Left cardiac atrium (tissue), 4 donors: Measurements from ENCODE around the gene ZFP62. TPM values are rescaled to one million over a fixed set of nuclear protein-coding genes. Genes with fewer than 3 reads are reported as not detected.
"Not testable (repeated sequence)": the region's sequence is repeated elsewhere in the genome, so short reads cannot be mapped to it uniquely, and the experiment has no call there.

Source experiments
- ATAC-seq, 2 donors: fragments of 200-7000 bp; cut with Tn5 transposase; one replicate each; pipeline ENCODE4 v1.9.1; 2020; ENCODE audit warnings: mild to moderate bottlenecking in 2 of 2, moderate library complexity in 2 of 2
- DNase-seq: peaks from one replicate; pipeline ENCODE4 v3.0.0-alpha.2; 2020
- intact Hi-C, 2 donors: fragments of 100-400 bp; cut with DNase I; formaldehyde crosslinking; loops; one replicate each; pipeline versions ENCODE4 v1.14.1 to v1.15.1; 2022 to 2023
- long read RNA-seq: library from polyadenylated mRNA; unstranded; transcript quantifications from one replicate; pipeline ENCODE4 v2.0.0, GENCODE V29; 2021
- total RNA-seq, 2 donors: library from RNA; stranded (reverse); fragmentation: NEBNext Ultra II Directional; extraction: Animal tissue kit (Norgen Biotek cat#: 25700); gene quantifications; one replicate each; pipeline ENCODE4 v1.2.1, GENCODE V29; 2021
- donor health status: DM: no; HTN: yes; CAD: no.
- donor health status: DM: no; HTN: yes; CAD: no; lungs with severe emphysema.
- donor health status: DM: yes; HTN: yes; CAD: no.
- donor health status: Dilated cardiomyopathy.

The ZFP62 gene
- 10 to 100 TPM; 14.4 to 16.8 TPM for total RNA-seq
- long read RNA-seq, full-length matches to known transcripts, result 7 of 14 reads
- long read RNA-seq, partial matches to known transcripts, result 0 of 14 reads
- long read RNA-seq, other reads (novel, unspliced or antisense), result 7 of 14 reads

- intact Hi-C loops, result loop anchor here (5.0 to 10.0 kb wide), 2 partner anchors 74 to 76 kb away; no protein-coding TSS in a partner anchor
- DNase-seq (peak; percentile 95), ATAC-seq (peak; percentile 99)
Measured at GRCh38 chr5:180860887-180861822, at the start of gene ZFP62. Gene ZFP62 (minus strand): TSS chr5:180861276. CDS start chr5:180861219, 57 bp downstream.

DNA sequence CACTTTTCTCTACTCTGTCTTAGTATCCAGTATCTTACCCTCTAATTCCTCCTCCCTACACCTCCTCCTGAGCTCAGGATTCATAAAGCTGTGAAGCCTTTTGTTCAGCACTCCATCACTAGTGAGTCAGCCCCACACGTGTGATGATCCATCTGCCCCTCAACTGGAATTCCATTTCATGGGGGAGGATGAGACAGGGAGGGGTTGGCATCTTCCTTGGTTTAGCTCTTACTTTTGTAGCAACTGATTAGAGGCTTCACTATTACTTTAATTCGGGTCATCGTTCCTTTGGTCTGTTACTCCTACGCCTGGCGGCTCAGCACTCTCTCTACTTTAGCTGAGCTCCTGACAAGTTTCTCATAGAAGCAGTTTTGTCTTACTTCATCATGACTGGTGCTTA, 49.7 kb upstream of the ZFP62 start:
- intact Hi-C loops, result no loop called here
- DNase-seq, result no peak
- ATAC-seq, result peak; percentile 50 to 97

- DNase-seq, result no peak
- intact Hi-C loops, result no loop called here
- ATAC-seq, result no peak
Measured at GRCh38 chr5:180910182-180910581, 49.1 kb upstream of the ZFP62 start.

GRCh38 chr5:180909782-180910181, 48.7 kb upstream of the ZFP62 start:
- DNase-seq (no peak), ATAC-seq (peak in 1 of 2 donors; percentile 76)
- intact Hi-C loops, result no loop called here

DNA sequence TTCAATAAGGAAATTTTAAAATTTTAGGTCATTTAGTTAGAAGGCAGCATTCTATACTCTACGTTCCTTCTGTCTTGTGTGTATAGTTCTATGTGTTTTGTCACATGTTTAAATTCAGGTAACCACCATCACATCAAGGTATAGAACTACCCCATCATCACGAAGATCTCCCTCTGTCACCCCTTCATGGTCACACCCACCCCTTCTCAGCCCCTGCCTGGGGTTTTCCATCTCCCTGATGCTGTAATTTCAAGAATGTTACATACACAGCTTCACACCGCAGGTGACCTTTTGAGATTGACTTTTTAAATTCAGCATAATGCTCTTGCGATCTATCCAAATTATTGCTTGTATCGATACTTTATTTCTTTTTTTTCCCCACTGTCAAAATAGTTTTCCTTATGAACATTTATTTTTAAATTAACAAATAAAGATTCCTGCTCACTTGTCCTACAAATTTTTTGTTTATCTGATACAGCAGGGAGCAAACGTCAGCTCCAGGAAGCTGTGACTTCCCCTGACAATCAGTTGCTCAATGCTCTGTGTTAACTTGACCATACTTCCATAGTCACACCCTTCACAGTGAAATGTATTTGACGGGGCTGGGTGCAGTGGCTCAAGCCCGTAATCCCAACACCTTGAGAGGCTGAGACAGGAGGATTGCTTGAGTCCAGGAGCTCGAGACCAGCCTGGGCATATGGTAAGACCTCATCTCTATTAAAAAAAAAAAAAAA, 48.1 kb upstream of the ZFP62 start:
- ATAC-seq (no peak), DNase-seq (no peak)
- intact Hi-C loops, result no loop called here

- ATAC-seq, result no peak
- intact Hi-C loops, result no loop called here
Measured at GRCh38 chr5:180908400-180908799, 47.3 kb upstream of the ZFP62 start.

DNA sequence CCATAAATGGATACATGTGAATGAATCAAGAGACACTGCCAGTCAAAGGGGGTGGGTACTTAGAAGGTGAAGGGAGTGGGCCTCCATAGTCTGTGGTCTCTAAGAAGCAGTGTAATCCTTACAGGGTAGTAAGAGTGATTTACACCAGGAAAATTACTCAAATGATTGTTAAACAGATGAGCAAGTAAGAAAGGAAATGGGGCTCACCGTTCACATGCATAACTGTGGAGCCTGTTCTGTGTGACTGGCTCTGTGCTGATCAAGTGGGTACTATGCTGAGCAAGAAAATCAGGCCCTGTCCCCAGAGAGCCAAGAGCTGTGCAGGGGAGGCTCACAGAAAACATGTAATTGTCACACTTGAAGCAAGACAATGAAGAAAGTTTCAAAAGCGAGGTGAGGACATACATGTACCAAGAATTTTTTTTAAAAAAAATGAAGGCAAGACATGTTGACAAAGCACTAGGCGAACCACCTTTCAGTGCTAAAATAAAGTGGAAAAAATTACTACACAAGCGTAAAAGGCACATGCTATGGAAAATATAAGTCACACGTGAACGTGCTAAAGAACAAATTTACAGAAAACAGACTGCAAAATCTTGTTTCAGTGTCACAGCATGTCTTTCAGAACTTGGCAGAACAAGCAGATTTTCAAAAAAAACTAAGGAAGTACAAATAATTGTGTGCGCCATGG, 40.4 kb upstream of the ZFP62 start:
- intact Hi-C loops, result no loop called here

More at GRCh38 chr5:180908400-180908799, 47.3 kb upstream of the ZFP62 start:
- DNase-seq, result no peak

DNA sequence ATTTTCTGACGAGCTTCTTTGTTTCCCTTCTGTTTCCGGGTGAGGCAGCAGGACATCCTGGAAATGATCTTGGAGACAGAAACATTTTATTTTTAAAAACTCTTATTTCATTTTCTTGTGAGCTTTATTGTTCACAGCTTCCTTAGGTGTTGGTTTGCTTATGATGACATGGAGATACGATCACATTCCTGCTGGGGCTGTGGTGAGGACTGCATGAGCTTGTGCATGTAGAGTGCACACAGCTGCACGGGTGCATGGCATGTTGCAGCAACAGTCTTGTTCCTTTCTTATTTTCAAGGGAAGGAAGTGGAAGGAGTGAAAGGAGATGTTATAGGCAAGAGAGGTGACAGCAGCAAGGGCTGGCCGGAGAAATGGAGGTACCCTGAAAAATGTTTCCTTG, 39.1 kb upstream of the ZFP62 start:
- DNase-seq (no peak), ATAC-seq (no peak)
- intact Hi-C loops, result no loop called here

More for the DNA sequence above, 40.4 kb upstream of the ZFP62 start:
- ATAC-seq, result no peak
- DNase-seq, result no peak

DNA sequence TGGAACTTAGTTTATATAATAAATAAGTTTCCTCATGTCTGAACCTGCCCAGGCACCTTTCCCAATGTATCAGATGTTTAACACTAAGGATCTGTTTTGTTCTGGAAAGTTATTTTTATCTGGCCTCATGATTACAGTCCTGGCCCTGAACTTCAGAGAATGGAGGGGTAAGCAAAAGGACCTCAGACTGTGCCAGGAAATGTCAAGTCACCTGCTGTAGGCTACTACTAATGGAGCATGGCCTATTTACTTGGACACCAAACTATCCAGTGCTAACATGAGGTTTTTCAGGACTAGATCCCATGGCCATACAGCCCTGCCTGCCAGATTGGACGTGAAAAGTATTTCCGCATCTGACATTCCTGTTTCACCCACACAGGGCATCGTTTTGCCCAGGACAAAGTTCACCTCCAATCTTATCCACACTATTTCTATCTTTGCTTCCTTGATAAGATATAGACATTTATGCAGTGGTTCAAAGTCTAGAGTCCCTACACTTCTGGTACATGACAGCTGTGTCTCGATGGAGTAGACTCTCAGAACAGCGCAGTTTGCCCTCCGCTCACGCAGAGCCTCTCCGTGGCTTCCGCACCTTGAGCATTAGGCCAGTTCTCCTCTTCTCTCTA, 37.7 kb upstream of the ZFP62 start, which contains the start of gene BTNL8:
Gene BTNL8 (plus strand): TSS at position 539 of the 626 bp plus-strand sequence. CDS start 152 bp downstream, outside the sequence.
- no peak for ATAC-seq
- intact Hi-C loops, result no loop called here
- DNase-seq, result no peak

GRCh38 chr5:180895330-180895729, 34.3 kb upstream of the ZFP62 start:
- DNase-seq, ATAC-seq, intact Hi-C loops: not testable (repeated sequence)

GRCh38 chr5:180889381-180889780, 28.3 kb upstream of the ZFP62 start:
- no peak for DNase-seq
- no peak for ATAC-seq
- intact Hi-C loops, result no loop called here

DNA sequence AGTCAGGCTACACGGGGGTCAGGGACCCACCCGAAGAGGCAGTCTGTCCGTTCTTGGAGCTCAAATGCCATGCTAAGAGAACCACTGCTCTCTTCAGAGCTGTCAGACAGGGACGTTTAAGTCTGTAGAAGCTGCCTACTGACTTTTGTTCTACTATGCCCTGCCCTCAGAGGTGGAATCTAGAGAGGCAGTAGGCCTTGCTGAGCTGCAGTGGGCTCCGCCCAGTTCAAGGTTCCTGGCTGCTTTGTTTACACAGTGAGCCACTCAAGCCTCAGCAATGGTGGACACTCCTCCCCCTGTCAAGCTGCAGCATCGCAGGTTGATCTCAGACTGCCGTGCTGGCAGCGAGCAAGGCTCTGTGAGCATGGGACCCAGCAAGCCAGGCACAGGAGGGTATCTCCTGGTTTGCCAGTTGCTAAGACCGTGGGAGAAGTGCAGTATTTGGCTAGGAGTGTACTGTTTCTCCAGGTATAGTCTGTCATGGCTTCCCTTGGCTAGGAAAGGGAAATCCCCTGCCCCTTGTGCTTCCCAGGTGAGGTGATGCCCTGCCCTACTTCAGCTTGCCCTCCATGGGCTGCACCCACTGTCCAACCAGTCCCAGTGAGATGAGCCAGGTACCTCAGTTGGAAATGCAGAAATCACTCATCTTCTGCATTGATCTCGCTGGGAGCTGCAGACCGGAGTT, 24.9 kb upstream of the ZFP62 start:
- intact Hi-C loops, DNase-seq: not testable (repeated sequence)

GRCh38 chr5:180875860-180876426, 14.9 kb upstream of the ZFP62 start:
- intact Hi-C loops, result no loop called here
- ATAC-seq (no peak), DNase-seq (no peak)

More for the DNA sequence above, 24.9 kb upstream of the ZFP62 start:
- ATAC-seq, result not testable (repeated sequence)

- no peak for ATAC-seq
- intact Hi-C loops, result loop anchor here in 1 of 2 donors (5.0 kb wide), 1 partner anchor 93 kb away; no protein-coding TSS in a partner anchor
- no peak for DNase-seq
Measured at GRCh38 chr5:180874804-180875582, 13.9 kb upstream of the ZFP62 start.

- intact Hi-C loops, result loop anchor here in 1 of 2 donors (5.0 kb wide), 1 partner anchor 92 kb away; no protein-coding TSS in a partner anchor
- DNase-seq, result no peak
- ATAC-seq, result peak in 1 of 2 donors; percentile 62
Measured at GRCh38 chr5:180873615-180874520, 12.8 kb upstream of the ZFP62 start.

DNA sequence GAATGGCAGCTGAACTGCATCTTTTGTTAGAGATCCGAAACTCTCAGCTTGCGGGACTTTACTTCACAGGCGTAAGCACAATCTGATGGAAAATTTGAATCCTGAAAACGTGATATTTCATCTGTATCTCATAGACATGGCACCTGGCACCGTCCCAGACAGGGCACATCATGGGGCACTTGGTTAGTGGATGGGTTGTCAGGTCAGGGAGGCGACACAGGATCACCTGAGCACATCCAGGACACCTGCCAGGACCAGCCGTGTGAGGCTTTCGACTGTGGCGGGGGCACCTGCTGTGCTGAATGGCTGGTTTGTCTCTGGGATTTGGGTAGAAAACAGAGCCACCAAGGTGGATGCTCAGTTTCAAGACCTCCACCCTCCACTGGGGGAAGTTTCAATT, 11.3 kb upstream of the ZFP62 start:
- ATAC-seq (no peak), DNase-seq (no peak)
- intact Hi-C loops, result loop anchor here in 1 of 2 donors (5.0 kb wide), 1 partner anchor 90 kb away; no protein-coding TSS in a partner anchor
